Measurements from ENCODE around the gene CYBC1. TPM values are rescaled to one million over a fixed set of nuclear protein-coding genes. Genes with fewer than 3 reads are reported as not detected.

Gene CYBC1
- total and polyA plus RNA-seq, 9 of the 15 experiments (the other 6 are each of a cell fraction or from before 2014, with no cell fraction given), result 1.3 to 71.8 (median 49.9) TPM

GRCh38 chr17:82458179-82458884 is 7.8 kb upstream of the CYBC1 start, which contains the start of gene NARF (continued):
- TF ChIP-seq ZNF407 (IDR thresholded peaks at IDR 0.05; ENCODE audit: low read depth) (no peak), HOMEZ (CRISPR knock-in tag; IDR thresholded peaks at IDR 0.05) (no peak), POLR2G (IDR thresholded peaks at IDR 0.05; ENCODE audit: low read depth, low read length) (peak; percentile 99), SIN3B (IDR thresholded peaks at IDR 0.05; ENCODE audit: low read depth) (peak; percentile 89), GABPB1 (CRISPR knock-in tag; IDR thresholded peaks at IDR 0.05) (peak; percentile 87), ELF4 (CRISPR knock-in tag; IDR thresholded peaks at IDR 0.05) (no peak), SNRNP70 (optimal IDR thresholded peaks at IDR 0.05; ENCODE audit: low read depth, low read length) (no peak), BRD9 (IDR thresholded peaks at IDR 0.05; ENCODE audit: low read depth, partially characterized antibody) (no peak), ZNF79 (CRISPR knock-in tag; IDR thresholded peaks at IDR 0.05; ENCODE audit: low read depth) (no peak), PTTG1 (tag; IDR thresholded peaks at IDR 0.05; ENCODE audit: low read depth) (no peak), CBFA2T3 (IDR thresholded peaks at IDR 0.05) (0 out of 2 replicates have a peak, but pooled peaks have one; percentile 2), LEF1 (IDR thresholded peaks at IDR 0.05) (no peak), HMG20A (CRISPR knock-in tag; conservative IDR thresholded peaks at IDR 0.05) (no peak), E2F8 (IDR thresholded peaks at IDR 0.05; ENCODE audit: low read depth, partially characterized antibody) (no peak), FOXJ2 (tag; IDR thresholded peaks at IDR 0.05) (0 out of 2 replicates have a peak, but pooled peaks have one; percentile 31), ZNF764 (CRISPR knock-in tag; IDR thresholded peaks at IDR 0.05; ENCODE audit: low read depth) (no peak), HDGF (IDR thresholded peaks at IDR 0.05) (no peak)

Data from K562 (cell line).